Loucy (cell line): Measurements from ENCODE around the gene EMSY.
A peak's percentile ranks its signal among the peaks of the same experiment; 100 is the strongest.

ENCODE experiments used
- H2AFZ ChIP-seq: fragments of 200-600 bp; sonication (generic); 2 replicates; pipeline ENCODE4 v1.6.0; 2016; ENCODE audit warnings: antibody characterized with exemption, mild to moderate bottlenecking, low read length, moderate library complexity
- H3F3A ChIP-seq: fragments of 200-600 bp; 2 replicates; pipeline ENCODE4 v1.6.0; 2016; ENCODE audit warnings: antibody characterized with exemption, low read depth, mild to moderate bottlenecking
- H3K27me3 ChIP-seq: fragments of 200-600 bp; sonication (generic); 2 replicates; pipeline ENCODE4 v1.6.1; 2014; ENCODE audit warnings: low read length, mild to moderate bottlenecking; ENCODE audit not compliant: insufficient read depth, poor library complexity, severe bottlenecking
- H3K36me3 ChIP-seq: fragments of 200-600 bp; sonication (generic); 2 replicates; pipeline ENCODE4 v1.6.1; 2016; ENCODE audit warnings: low read length; ENCODE audit not compliant: insufficient read depth
- H3K4me1 ChIP-seq: fragments of 200-600 bp; sonication (generic); 2 replicates; pipeline ENCODE4 v1.5.1; 2014; ENCODE audit warnings: low read length, mild to moderate bottlenecking; ENCODE audit not compliant: insufficient read depth, poor library complexity, severe bottlenecking
- H3K4me2 ChIP-seq: fragments of 200-600 bp; sonication (generic); 2 replicates; pipeline ENCODE4 v1.6.0; 2014; ENCODE audit warnings: antibody characterized with exemption, low read length, low read depth, mild to moderate bottlenecking; ENCODE audit not compliant: poor library complexity, severe bottlenecking
- H3K4me3 ChIP-seq: fragments of 200-600 bp; sonication (generic); 2 replicates; pipeline ENCODE4 v1.5.1; 2014; ENCODE audit warnings: low read length, mild to moderate bottlenecking, mixed read lengths; ENCODE audit not compliant: poor library complexity, severe bottlenecking
- H3K79me2 ChIP-seq: fragments of 200-600 bp; sonication (generic); 2 replicates; pipeline ENCODE4 v1.6.1; 2014; ENCODE audit warnings: low read length; ENCODE audit not compliant: insufficient read depth
- H3K9ac ChIP-seq: fragments of 200-600 bp; sonication (generic); 2 replicates; pipeline ENCODE4 v1.6.0; 2014; ENCODE audit warnings: mild to moderate bottlenecking, low read depth, low read length, moderate library complexity; ENCODE audit not compliant: poor library complexity, severe bottlenecking
- H3K9me2 ChIP-seq: fragments of 200-600 bp; sonication (generic); replicated peaks from 2 replicates; pipeline ENCODE4 v1.6.1; 2016; ENCODE audit warnings: low read depth, low read length, mixed read lengths
- H3K9me3 ChIP-seq: fragments of 200-600 bp; sonication (generic); 2 replicates; pipeline ENCODE4 v1.6.1; 2014; ENCODE audit warnings: mild to moderate bottlenecking, antibody characterized with exemption, low read length, low read depth; ENCODE audit not compliant: insufficient read depth
- H4K20me1 ChIP-seq: fragments of 200-600 bp; sonication (generic); 2 replicates; pipeline ENCODE4 v1.6.0; 2014; ENCODE audit warnings: antibody characterized with exemption, low read length, mild to moderate bottlenecking; ENCODE audit not compliant: insufficient read depth, poor library complexity, severe bottlenecking
- EZH2phosphoT487 ChIP-seq: fragments of 200-600 bp; IDR thresholded peaks from 2 replicates; pipeline ENCODE4 v1.6.1; 2018; ENCODE audit warnings: antibody characterized with exemption, mild to moderate bottlenecking, moderate library complexity, borderline replicate concordance
- TF ChIP-seq, protein P1 (sequence below): fragments of 200-600 bp; sonication (generic); conservative IDR thresholded peaks from 2 replicates; pipeline ENCODE4 v1.5.1; 2014; ENCODE audit warnings: mild to moderate bottlenecking, antibody characterized with exemption, low read length

The EMSY gene

GRCh38 chr11:76596652-76597051 is 151.8 kb downstream of the EMSY start:
- no peaks in the 10 kb centered on the region for H3K27me3 ChIP-seq
- H4K20me1 ChIP-seq, result no peaks in the 10 kb centered on the region
- H2AFZ ChIP-seq, result no peak overlapping the region
- no peaks in the 10 kb centered on the region for H3K79me2 ChIP-seq
- no peaks in the 10 kb centered on the region for H3K4me1 ChIP-seq
- no peaks in the 10 kb centered on the region for H3K36me3 ChIP-seq
- TF ChIP-seq, protein P1, sequence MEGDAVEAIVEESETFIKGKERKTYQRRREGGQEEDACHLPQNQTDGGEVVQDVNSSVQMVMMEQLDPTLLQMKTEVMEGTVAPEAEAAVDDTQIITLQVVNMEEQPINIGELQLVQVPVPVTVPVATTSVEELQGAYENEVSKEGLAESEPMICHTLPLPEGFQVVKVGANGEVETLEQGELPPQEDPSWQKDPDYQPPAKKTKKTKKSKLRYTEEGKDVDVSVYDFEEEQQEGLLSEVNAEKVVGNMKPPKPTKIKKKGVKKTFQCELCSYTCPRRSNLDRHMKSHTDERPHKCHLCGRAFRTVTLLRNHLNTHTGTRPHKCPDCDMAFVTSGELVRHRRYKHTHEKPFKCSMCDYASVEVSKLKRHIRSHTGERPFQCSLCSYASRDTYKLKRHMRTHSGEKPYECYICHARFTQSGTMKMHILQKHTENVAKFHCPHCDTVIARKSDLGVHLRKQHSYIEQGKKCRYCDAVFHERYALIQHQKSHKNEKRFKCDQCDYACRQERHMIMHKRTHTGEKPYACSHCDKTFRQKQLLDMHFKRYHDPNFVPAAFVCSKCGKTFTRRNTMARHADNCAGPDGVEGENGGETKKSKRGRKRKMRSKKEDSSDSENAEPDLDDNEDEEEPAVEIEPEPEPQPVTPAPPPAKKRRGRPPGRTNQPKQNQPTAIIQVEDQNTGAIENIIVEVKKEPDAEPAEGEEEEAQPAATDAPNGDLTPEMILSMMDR, result no peak
- no peak for TF ChIP-seq EZH2phosphoT487
- no peak overlapping the region for H3K4me3 ChIP-seq
- no peaks in the 10 kb centered on the region for H3F3A ChIP-seq
- no peaks in the 10 kb centered on the region for H3K9me2 ChIP-seq
- H3K9me3 ChIP-seq, result no peaks in the 10 kb centered on the region
- no peak overlapping the region for H3K4me2 ChIP-seq
- no peak overlapping the region for H3K9ac ChIP-seq

GRCh38 chr11:76597533-76598425 is 153.0 kb downstream of the EMSY start:
- no peaks in the 10 kb centered on the region for H3F3A ChIP-seq
- H3K9ac ChIP-seq, result no peak overlapping the region
- H2AFZ ChIP-seq, result no peak overlapping the region
- no peaks in the 10 kb centered on the region for H3K27me3 ChIP-seq
- H3K9me2 ChIP-seq, result no peaks in the 10 kb centered on the region
- H3K79me2 ChIP-seq, result no peaks in the 10 kb centered on the region
- TF ChIP-seq, protein P1, result no peak
- TF ChIP-seq EZH2phosphoT487, result no peak
- H3K9me3 ChIP-seq, result no peaks in the 10 kb centered on the region
- no peaks in the 10 kb centered on the region for H4K20me1 ChIP-seq
- H3K4me2 ChIP-seq, result no peak overlapping the region
- no peak overlapping the region for H3K4me3 ChIP-seq
- H3K36me3 ChIP-seq, result no peaks in the 10 kb centered on the region
- H3K4me1 ChIP-seq, result peaks cover 6% of the 10 kb centered on the region

DNA sequence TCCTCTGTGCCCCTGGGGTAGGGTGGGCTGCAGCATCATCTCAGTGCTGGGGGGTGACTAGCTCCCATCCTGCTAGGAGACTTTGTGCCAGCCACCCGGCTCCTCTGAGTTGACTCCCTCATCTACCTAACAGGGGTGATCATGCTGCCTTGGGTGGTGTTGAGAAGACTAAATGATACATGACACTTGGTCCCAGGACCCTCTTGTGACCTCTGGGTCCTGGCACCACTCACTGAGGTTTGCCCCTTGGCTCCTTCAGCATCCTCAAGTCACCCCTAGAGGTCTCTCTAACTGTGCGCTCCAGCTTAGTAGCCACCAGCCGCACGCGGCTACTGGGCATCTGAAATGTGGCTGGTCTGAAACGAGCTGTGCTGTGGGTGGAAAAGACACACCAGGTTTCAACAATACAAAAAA is 153.6 kb downstream of the EMSY start:
- Histone ChIP-seq H3K79me2 (no peaks in the 10 kb centered on the region), H3K4me1 (peaks cover 8% of the 10 kb centered on the region), H3F3A (no peaks in the 10 kb centered on the region), H3K9me3 (no peaks in the 10 kb centered on the region), H3K36me3 (no peaks in the 10 kb centered on the region), H3K9ac (no peak overlapping the region), H3K4me3 (no peak overlapping the region), H3K4me2 (no peak overlapping the region), H3K27me3 (no peaks in the 10 kb centered on the region), H3K9me2 (no peaks in the 10 kb centered on the region), H2AFZ (no peak overlapping the region), H4K20me1 (no peaks in the 10 kb centered on the region)
- TF ChIP-seq, protein P1, result peak; percentile 75
- no peak for TF ChIP-seq EZH2phosphoT487
